ENCODE results near the gene SCGB3A1.

Gene SCGB3A1

GRCh38 chr5:180607861-180608571 is 16.7 kb upstream of the SCGB3A1 start:
- Mint-ChIP-seq H3K4me3 (no peak overlapping the region), H3K4me1 (peaks cover 7% of the 10 kb centered on the region), H3K27me3 (no peaks in the 10 kb centered on the region), H3K9me3 (no peaks in the 10 kb centered on the region), H3K27ac (ENCODE audit: low read depth) (no peak overlapping the region), H3K36me3 (ENCODE audit: insufficient read depth) (peaks cover 4% of the 10 kb centered on the region)
- ATAC-seq (replicated peaks; ENCODE audit: extremely low read depth, poor library complexity, severe bottlenecking) (no peak), DNase-seq (ENCODE audit: low spot score in 2 of 2) (no peak)

DNA sequence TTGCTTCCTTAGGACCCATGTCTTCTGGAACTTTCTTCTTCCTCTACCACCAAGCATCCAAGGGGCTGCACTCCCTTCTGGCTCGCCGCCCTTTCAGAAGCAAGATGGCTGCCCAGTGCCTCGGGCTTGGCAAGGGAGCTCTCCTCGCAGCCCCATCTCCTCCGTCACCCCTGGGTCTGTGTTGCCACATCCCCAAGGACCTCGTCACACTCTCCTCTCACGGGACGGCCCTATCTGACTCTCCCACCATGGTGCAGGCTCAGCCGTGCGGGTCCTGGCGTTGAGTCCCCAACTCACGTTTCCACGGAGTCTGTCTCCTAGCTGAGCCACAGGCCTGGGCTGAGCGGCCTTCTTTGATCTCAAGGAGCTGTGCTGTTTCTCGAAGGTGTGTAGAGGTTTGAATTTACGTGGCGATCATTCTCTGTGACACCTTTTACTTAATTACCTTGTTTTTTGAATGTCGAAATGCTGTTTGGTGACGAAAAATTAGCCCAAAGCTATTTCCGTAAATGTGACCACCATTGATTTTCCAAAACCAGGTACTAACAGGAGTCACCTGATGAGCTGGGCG is 15.0 kb upstream of the SCGB3A1 start:
- no peaks in the 10 kb centered on the region for H3K27me3 Mint-ChIP-seq
- H3K9me3 Mint-ChIP-seq = no peaks in the 10 kb centered on the region
- H3K27ac Mint-ChIP-seq (ENCODE audit: low read depth) = no peak overlapping the region
- DNase-seq (ENCODE audit: low spot score in 2 of 2) (no peak), ATAC-seq (replicated peaks; ENCODE audit: extremely low read depth, poor library complexity, severe bottlenecking) (no peak)
- H3K4me1 Mint-ChIP-seq = peaks cover 7% of the 10 kb centered on the region
- H3K36me3 Mint-ChIP-seq (ENCODE audit: insufficient read depth) = peaks cover 4% of the 10 kb centered on the region
- H3K4me3 Mint-ChIP-seq = no peak overlapping the region

DNA sequence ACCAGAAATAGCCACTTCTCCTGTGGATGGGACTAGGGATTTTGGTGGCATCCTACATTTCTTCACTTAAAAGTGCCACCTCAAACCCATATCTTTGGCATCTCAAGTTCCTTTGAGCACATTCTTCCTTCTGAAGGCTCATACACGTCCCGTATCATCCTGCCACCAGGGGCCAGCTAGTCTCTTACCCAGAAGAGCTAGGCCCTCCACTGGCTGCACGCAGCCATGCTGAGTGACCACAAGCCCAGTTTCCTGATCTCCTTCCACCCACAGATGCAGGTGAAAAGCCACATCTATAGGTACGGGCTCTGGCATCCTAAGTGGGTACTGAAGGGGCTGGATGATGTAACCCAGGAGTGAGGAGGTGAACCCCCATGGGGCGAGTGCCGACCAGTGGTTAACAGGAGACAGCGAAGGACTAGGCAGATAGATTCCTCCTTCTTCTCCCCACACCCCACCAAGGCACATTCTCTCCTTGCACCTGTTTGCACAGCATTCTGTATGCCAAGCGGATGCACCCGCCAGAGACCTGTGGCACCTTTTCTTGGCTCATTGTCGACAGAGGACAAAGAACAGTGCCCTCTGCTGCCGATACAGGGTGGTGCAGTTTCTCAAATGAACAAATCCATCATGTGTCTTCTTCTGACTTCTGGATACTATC is 14.4 kb upstream of the SCGB3A1 start:
- peaks cover 7% of the 10 kb centered on the region for H3K4me1 Mint-ChIP-seq
- peaks cover 4% of the 10 kb centered on the region for H3K36me3 Mint-ChIP-seq (ENCODE audit: insufficient read depth)
- DNase-seq (ENCODE audit: low spot score in 2 of 2) = peak; percentile 29 to 44
- no peak overlapping the region for H3K4me3 Mint-ChIP-seq
- no peaks in the 10 kb centered on the region for H3K27me3 Mint-ChIP-seq
- H3K27ac Mint-ChIP-seq (ENCODE audit: low read depth) = no peak overlapping the region
- no peaks in the 10 kb centered on the region for H3K9me3 Mint-ChIP-seq
- ATAC-seq (replicated peaks; ENCODE audit: extremely low read depth, poor library complexity, severe bottlenecking) = no peak

GRCh38 chr5:180604271-180604670 is 13.0 kb upstream of the SCGB3A1 start:
- H3K4me1 Mint-ChIP-seq = peaks cover 7% of the 10 kb centered on the region
- ATAC-seq (replicated peaks; ENCODE audit: extremely low read depth, poor library complexity, severe bottlenecking) (no peak), DNase-seq (ENCODE audit: low spot score in 2 of 2) (no peak)
- H3K9me3 Mint-ChIP-seq = no peaks in the 10 kb centered on the region
- peaks cover 4% of the 10 kb centered on the region for H3K36me3 Mint-ChIP-seq (ENCODE audit: insufficient read depth)
- H3K27me3 Mint-ChIP-seq = no peaks in the 10 kb centered on the region
- H3K4me3 Mint-ChIP-seq = no peak overlapping the region
- H3K27ac Mint-ChIP-seq (ENCODE audit: low read depth) = no peak overlapping the region

DNA sequence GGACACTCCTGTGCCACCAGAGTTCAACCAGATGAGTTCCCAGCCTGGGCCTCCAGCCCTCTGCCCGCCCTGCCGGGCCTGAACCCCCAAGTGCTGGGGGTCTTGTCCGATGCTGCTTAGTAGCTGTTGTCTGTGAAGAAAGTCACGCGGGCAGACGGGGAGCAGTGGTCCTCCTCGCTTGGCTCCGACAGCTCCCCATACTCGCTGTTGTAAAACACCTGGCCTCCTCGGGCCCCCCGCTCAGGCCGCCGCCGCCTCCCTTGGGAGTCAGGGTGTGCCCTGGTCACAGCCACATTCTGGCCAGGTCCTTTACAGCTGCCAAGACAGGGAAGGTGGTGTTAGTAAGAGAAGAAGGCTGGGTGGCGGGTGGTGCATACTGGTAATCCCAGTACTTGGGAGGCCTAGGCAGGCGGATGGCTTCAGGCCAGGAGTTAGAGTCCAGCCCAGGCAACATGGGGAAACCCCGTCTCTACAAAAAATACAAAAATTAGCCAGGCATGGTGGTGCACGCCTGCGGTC is 11.8 kb upstream of the SCGB3A1 start:
- no peaks in the 10 kb centered on the region for H3K9me3 Mint-ChIP-seq

GRCh38 chr5:180602481-180603075 is 11.3 kb upstream of the SCGB3A1 start:
- H3K4me1 Mint-ChIP-seq = peaks cover 7% of the 10 kb centered on the region

More for the DNA sequence above, 11.8 kb upstream of the SCGB3A1 start:
- Mint-ChIP-seq H3K4me3 (no peak overlapping the region), H3K36me3 (ENCODE audit: insufficient read depth) (peaks cover 3% of the 10 kb centered on the region), H3K4me1 (peaks cover 7% of the 10 kb centered on the region), H3K27me3 (no peaks in the 10 kb centered on the region), H3K27ac (ENCODE audit: low read depth) (no peak overlapping the region)
- no peak for ATAC-seq (replicated peaks; ENCODE audit: extremely low read depth, poor library complexity, severe bottlenecking)
- DNase-seq (ENCODE audit: low spot score in 2 of 2) = no peak

DNA sequence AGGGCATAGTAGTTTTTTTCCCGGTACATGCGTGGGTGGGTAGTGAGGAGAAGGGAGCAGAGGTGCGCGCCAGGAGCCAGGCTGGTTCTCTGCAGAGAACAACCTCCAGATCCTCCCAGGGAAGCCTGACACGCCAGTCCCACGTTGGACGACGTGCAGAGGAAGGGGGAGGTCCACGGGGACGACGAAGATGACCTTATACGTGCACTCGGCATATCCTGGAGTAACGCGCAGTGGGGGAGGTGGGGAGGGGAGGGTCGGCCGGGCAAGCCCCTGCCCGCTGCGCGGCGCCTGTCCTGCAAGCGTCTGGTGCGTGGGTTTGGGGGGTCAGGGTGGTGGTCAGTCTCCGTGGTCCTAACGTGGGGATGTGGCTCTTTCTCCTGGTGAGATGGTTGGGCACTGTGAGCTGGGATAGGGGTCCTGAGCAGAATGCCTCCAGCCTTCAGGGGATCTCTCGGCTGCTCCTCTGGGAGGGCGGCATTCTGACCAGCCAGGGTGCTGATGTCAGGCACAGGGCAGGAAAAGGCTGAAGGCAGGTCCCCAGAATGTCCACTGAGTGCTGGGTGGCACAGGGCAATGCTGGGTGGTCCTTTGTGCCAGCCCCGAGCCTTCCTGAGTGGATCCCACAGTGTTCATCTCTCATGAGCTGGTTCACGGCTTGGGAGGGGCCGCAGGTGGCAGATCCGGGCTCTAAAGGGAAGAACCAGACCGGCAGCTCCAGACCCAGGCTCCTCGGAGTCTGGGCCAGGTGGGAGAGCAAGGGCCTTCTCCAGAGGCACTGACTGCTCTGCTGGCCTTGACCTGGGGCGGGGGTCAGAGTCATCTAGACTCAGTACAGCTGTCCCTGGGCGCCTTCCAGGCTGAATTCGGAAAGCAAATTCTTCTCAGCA is 10.5 kb upstream of the SCGB3A1 start:
- peaks cover 3% of the 10 kb centered on the region for H3K36me3 Mint-ChIP-seq (ENCODE audit: insufficient read depth)
- ATAC-seq (replicated peaks; ENCODE audit: extremely low read depth, poor library complexity, severe bottlenecking) (no peak), DNase-seq (ENCODE audit: low spot score in 2 of 2) (no peak)
- H3K9me3 Mint-ChIP-seq = no peaks in the 10 kb centered on the region
- H3K4me3 Mint-ChIP-seq = no peak overlapping the region
- H3K4me1 Mint-ChIP-seq = peaks cover 7% of the 10 kb centered on the region
- H3K27ac Mint-ChIP-seq (ENCODE audit: low read depth) = no peak overlapping the region
- H3K27me3 Mint-ChIP-seq = no peaks in the 10 kb centered on the region

More at GRCh38 chr5:180602481-180603075, 11.3 kb upstream of the SCGB3A1 start:
- H3K9me3 Mint-ChIP-seq = no peaks in the 10 kb centered on the region
- H3K27ac Mint-ChIP-seq (ENCODE audit: low read depth) = no peak overlapping the region
- DNase-seq (ENCODE audit: low spot score in 2 of 2) (no peak), ATAC-seq (replicated peaks; ENCODE audit: extremely low read depth, poor library complexity, severe bottlenecking) (no peak)
- no peak overlapping the region for H3K4me3 Mint-ChIP-seq
- no peaks in the 10 kb centered on the region for H3K27me3 Mint-ChIP-seq
- H3K36me3 Mint-ChIP-seq (ENCODE audit: insufficient read depth) = peaks cover 3% of the 10 kb centered on the region

- ATAC-seq (replicated peaks; ENCODE audit: extremely low read depth, poor library complexity, severe bottlenecking) (no peak), DNase-seq (ENCODE audit: low spot score in 2 of 2) (no peak)
- Mint-ChIP-seq H3K27me3 (no peaks in the 10 kb centered on the region), H3K4me1 (no peaks in the 10 kb centered on the region), H3K9me3 (no peaks in the 10 kb centered on the region), H3K36me3 (ENCODE audit: insufficient read depth) (no peaks in the 10 kb centered on the region), H3K4me3 (no peak overlapping the region), H3K27ac (ENCODE audit: low read depth) (no peak overlapping the region)
These were observed 9.3 kb upstream of the SCGB3A1 start for GRCh38 chr5:180600554-180601041.

GRCh38 chr5:180599981-180600553 is 8.8 kb upstream of the SCGB3A1 start:
- ATAC-seq (replicated peaks; ENCODE audit: extremely low read depth, poor library complexity, severe bottlenecking) = no peak
- Mint-ChIP-seq H3K4me1 (no peaks in the 10 kb centered on the region), H3K9me3 (no peaks in the 10 kb centered on the region), H3K36me3 (ENCODE audit: insufficient read depth) (no peaks in the 10 kb centered on the region), H3K27ac (ENCODE audit: low read depth) (no peak overlapping the region), H3K27me3 (no peaks in the 10 kb centered on the region), H3K4me3 (no peak overlapping the region)
- no peak for DNase-seq (ENCODE audit: low spot score in 2 of 2)

GRCh38 chr5:180599590-180599914 is 8.3 kb upstream of the SCGB3A1 start:
- ATAC-seq (replicated peaks; ENCODE audit: extremely low read depth, poor library complexity, severe bottlenecking) = no peak
- H3K4me3 Mint-ChIP-seq = no peak overlapping the region
- no peaks in the 10 kb centered on the region for H3K9me3 Mint-ChIP-seq
- H3K4me1 Mint-ChIP-seq = no peaks in the 10 kb centered on the region
- H3K36me3 Mint-ChIP-seq (ENCODE audit: insufficient read depth) = no peaks in the 10 kb centered on the region
- no peaks in the 10 kb centered on the region for H3K27me3 Mint-ChIP-seq
- DNase-seq (ENCODE audit: low spot score in 2 of 2) = no peak
- H3K27ac Mint-ChIP-seq (ENCODE audit: low read depth) = no peak overlapping the region

DNA sequence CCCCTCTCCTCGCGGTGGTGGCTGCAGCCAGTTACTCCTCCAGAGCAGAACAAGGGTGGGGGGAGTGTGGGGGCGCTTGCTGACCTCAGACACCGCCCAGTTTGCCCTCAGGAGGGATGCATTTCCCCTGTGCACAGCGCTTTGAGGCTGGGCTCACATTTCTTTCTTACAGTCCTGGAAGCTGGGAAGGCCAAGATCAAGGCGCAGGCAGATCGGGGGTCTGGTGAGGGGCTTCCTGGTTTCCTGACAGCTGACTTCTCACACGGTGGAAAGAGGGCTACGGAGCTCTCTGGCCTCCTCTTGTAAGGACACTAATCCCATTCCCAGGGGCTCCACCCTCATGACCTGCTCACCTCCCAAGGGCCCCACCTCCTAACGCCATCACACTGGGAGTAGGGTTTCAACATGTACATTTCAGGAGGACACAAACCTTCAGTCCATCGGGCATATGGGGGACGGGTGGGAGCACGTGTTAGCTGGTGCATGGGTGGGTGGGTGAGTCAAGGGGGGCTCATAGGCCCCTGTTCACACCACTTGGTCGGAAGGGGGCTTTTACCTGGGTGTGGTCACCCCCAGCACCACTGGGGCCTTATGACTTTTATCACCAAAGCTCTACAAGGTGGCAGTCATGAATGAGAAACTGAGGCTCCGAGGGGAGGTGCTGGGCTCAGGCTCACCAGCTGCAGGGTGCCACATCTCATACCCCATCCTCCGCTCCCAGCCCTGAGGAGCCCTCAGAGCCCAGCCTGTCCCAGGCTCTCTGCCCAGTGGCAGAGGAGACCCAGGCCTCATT is 7.7 kb upstream of the SCGB3A1 start:
- Mint-ChIP-seq H3K4me1 (no peaks in the 10 kb centered on the region), H3K36me3 (ENCODE audit: insufficient read depth) (no peaks in the 10 kb centered on the region), H3K27ac (ENCODE audit: low read depth) (no peak overlapping the region), H3K4me3 (no peak overlapping the region), H3K9me3 (no peaks in the 10 kb centered on the region), H3K27me3 (peaks cover 1% of the 10 kb centered on the region)
- DNase-seq (ENCODE audit: low spot score in 2 of 2) (no peak), ATAC-seq (replicated peaks; ENCODE audit: extremely low read depth, poor library complexity, severe bottlenecking) (no peak)
